Raji (cell line): ENCODE results near the gene RAB6A.

Experiments
- POLR2A ChIP-seq: IDR thresholded peaks from 2 replicates; pipeline ENCODE4 v1.6.1; 2011; ENCODE audit warnings: low read depth, low read length, control low read depth; ENCODE audit not compliant: insufficient read depth

Gene RAB6A

DNA sequence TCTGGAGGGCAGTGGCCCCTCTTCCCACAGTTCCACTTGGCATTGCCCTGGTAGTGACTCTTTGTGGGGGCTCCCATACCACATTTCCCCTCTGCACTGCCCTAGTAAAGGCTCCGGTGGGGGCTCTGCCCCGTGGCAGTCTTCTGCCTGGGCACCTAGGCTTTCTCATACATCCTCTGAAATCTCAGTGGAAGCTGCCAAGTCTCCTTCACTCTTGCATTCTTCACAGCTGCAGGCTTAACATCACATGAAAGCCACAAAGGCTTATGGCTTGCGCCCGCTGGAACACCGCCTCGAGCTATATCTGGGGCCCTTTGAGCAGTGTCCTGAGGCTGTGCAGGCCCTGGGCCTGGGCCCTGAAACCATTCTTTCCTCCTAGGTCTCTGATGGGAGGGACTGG is 89.2 kb downstream of the RAB6A start:
- no peak for TF ChIP-seq POLR2A

DNA sequence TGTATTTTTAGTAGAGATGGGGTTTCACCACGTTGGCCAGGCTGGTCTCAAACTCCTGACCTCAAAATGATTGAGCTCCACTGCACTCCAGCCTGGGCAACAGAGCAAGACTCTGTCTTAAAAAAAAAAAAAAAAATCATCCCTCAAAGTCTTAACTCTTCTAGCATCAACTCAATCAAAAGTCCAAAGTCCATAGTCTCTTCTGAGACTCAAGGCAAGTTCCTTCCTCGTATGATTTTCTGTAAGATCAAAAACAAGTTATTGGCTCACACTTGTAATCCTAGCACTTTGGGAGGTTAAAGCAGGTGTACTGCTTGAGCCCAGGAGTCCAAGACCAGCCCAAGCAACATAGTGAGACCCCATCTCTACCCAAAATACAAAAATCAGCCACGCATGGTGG is 90.1 kb downstream of the RAB6A start:
- TF ChIP-seq POLR2A, result no peak

DNA sequence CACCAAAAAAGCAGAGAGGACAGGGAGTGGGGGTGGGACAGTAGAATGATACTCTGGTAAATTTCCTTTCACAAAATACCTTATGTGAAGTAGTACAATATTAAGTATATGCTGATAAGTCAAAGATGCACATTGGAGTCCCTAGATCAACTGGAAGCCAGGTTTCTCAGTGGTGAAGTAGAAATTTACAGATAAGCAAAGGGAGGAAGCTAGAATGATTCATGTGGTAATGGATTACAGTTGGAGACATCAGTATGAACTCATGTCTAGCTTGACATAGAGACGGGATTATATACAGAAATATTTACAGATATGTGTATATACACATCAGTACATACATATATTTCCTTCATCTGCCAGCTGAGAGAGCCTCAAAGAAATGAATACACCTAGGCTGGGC is 93.0 kb downstream of the RAB6A start:
- TF ChIP-seq POLR2A, result no peak

DNA sequence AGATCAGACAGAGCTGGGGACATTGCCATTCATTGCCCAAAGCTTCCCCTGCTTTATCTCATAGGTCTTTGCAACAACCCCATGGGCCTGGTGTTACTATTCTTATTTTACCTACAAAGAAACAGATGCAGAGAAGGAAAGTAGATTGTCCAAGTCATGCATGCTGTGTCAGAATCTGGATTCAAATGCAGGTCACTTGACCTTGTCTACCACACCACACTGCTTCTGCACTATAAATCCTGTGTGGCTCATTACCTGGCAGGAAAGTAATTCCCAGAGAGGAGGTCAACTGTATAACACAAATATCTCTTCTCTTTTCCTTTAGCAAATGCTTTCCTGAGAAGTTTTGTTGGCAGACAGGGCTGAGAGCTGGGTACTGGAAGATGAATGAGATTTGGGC is 96.0 kb downstream of the RAB6A start:
- no peak for TF ChIP-seq POLR2A

DNA sequence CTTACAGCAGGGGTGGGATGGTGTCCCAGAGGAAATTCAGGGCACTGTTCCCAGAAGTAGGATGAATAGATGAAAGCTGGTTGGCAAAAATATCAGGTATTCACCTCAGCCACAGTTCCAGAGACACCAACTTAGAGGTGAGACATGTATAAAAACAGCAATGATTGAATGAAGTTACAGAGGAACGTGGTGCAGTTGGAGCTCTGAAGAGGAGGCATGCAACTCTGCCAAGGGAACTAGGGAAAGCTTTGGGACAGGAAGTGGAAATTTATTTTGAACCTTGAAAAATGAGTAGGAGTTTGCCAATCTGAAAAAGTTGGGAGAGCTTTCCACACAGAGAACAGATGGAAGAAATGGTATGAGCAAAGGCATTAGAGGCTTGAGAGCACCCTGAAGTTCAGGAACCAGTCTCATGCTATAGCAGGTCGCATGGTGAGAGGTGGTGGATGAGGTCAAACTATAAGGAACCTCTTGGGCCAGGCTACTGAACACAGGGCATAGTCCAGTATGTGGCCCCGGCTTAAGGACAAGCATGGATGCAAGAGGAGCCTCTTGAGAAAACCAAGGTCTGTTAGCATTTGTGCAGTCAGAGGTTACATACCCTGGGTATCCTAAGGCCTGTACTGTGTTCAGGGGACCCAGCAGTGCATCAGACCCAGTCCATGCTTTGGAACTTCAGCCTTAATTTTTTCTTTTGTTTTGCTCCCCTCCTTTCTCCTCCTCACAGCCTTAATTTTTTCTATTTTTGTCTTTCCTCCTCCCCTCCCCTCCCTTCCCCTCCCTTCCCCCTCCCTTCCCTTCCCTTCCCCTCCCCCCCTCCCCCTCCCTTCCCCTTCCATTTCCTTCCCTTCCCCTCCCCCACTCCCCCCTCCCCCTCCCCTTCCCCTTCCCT is 97.0 kb downstream of the RAB6A start:
- TF ChIP-seq POLR2A, result no peak

DNA sequence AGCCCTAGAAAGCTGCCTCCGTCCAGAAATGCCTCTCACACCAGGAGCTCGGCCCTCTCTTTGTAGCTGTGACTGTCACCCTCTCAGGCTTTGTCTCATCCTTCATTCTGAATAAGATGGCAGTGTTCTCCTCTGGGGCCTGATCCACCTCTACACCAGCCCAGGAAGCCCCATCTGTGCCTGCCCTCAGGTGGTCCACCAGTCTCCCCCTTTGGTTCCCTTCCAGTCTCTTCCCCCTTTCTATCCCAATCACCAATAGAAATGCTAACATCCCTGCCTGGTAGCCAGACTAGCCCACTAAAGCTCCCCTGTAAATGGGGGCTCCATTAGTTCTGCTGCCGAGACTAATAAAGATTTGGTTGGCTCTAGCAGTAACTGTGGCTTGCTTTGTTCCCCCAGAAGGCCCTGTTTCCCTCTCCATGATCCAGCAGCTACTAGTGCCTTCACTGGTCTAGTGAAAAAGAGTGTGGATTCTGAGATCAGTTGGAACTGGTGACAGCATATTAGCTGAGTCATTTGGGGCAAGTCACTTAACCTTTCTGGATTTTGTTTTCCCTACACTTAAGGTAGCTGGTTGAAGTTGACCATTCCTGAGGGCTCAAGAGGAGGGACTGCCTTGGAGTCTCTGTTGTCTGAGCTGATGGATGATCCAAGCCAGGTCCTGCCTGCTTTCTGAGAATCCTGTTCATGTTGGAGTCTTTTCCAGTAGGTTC is 98.3 kb downstream of the RAB6A start:
- no peak for TF ChIP-seq POLR2A

DNA sequence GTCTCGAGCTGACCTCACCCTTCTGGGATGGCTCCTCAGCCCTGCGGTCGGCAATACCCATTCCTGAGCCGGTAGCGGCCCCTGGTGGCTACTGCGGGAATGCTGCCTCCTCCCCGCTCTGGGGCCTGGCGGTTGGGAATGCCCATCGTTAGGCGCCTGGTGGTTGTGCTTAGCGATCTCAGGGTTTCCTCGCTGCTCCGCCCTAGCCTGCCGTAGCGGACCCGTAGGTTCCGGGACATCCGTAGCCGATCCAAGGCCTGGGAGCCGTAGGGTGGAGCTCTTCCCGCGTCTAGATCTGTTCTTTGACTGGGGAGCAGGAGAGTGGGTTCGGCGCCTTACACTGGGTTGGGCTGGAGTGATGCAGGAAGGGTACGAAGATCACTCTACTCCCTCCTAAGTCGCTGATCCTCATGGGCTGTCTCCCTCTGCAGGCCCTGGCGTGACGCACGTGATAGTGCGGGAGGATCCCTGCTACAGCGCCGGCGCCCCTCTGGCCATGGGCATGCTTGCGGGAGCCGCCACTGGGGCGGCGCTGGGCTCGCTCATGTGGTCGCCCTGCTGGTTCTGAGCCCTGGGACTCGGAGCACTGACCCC is 99.7 kb downstream of the RAB6A start:
- no peak for TF ChIP-seq POLR2A

DNA sequence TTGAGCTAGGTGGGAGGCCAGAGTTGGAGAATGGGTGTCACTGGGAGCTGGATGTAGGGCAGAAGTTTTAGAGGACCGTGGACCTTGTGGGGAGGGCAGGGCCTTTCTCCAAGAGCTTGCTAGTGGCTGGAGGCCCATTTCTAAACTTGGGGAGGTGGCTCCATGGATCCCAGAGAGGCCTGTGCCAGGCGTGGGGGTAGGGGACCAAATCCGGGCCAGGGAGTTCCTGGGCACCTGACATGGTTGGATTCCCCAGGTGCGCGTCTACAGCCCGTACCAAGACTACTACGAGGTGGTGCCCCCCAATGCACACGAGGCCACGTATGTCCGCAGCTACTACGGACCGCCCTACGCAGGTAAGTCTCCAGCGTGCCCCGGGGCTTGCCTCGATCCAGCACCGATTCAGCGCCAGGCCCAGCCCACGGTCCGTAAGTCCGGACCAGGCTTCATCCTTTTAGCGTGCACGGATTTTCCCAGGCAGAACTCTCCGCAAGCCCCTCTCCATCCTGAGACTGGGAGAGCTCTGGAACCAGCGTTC is 100.3 kb downstream of the RAB6A start:
- no peak for TF ChIP-seq POLR2A

DNA sequence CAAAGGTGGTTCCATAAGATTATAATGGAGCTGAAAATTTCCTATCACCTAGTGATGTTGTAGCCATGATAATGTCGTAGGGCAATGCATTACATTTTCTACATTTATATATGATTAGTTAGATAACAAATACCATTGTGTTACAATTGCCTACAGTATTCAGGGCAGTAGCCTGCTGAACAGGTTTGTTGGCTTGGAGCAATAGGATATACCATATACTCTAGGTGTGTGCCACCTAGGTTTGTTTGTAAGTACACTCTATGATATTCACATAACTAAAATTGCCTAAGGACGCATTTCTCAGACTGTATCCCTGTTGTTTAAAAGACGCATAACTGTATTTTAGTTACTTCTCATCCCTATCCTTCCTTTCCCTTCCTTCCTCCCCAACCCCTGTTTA is 100.9 kb downstream of the RAB6A start:
- no peak for TF ChIP-seq POLR2A

DNA sequence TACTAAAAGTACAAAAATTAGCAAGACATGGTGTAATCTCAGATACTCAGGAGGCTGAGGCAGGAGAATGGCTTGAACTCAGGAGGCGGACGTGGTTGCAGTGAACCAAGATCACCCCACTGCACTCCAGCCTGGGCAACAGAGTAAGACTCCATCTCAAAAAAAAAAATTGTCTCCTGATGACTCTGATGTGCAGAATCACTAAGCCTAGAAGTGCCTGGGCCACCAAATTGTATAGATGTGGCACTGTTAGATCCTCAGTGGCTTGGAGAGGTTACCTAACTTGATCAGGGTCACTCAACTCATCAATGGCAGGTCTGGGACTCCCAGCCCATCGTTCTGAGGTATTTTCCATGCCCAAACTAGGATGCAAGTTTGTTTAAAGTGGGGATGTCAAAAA is 103.9 kb downstream of the RAB6A start:
- no peak for TF ChIP-seq POLR2A

DNA sequence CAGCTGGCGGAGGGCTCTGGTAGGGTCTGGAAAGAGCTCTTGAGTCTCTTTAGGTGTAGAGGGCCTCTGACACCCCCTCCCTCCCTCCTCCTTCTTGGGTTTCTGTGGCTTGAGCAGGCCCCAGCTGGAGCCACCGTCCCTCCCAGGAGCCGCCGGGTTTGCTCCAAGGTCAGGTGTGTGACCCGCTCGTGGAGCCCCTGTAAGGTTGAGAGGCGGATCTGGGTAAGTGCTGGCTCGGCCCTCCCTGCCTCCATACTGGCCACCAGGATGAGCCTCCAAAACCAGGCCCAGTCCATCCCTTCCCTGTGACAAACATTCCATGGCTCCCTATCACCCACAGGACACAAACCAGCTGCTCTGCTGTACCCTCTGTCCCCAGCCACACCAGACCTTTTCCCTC is 105.2 kb downstream of the RAB6A start:
- TF ChIP-seq POLR2A, result no peak

DNA sequence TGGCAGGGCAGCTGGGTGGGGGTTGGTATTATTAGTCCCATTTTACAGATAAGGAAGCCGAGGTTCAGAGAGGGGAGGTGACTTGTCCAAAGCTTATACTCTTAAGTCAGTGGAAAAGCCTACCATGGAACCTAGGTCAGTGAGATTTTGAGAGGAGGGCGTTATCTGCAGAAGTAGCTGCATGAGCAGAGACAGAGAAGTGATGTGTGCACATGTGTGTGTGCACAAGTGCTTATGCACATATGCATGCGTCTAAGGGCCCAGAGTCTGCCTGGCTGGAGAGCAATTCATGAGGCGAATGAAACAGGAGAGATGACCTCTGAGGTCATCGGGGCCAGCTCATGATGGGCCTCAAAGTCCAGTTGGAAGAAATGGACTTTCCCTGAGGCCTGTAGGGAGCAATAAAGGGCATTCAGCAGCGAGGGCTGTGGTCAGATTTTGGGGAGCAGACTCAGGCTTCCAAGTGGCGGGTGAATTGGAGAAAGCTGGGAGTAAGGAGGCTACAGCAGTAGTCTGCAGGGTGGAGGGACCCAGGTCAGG is 106.3 kb downstream of the RAB6A start:
- TF ChIP-seq POLR2A, result no peak

DNA sequence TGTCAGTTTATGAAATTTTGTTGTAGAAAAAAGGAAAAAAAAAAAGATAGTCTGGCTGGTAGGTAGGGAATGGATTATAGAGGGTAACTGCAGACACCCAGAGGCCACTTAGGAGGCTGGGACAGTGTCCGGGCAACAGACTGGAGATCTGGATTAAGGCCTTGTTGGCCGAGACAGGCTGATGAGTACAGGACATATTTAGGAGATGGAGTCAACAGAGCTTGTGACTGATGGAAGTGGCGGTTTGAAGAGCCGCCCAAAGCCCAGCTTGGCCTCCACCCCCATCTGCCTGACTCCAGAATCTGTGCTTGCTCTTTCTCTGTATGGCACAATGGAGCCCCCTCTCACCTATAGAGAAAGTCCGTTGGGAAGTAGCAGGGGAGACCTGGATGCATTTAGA is 106.9 kb downstream of the RAB6A start:
- no peak for TF ChIP-seq POLR2A

DNA sequence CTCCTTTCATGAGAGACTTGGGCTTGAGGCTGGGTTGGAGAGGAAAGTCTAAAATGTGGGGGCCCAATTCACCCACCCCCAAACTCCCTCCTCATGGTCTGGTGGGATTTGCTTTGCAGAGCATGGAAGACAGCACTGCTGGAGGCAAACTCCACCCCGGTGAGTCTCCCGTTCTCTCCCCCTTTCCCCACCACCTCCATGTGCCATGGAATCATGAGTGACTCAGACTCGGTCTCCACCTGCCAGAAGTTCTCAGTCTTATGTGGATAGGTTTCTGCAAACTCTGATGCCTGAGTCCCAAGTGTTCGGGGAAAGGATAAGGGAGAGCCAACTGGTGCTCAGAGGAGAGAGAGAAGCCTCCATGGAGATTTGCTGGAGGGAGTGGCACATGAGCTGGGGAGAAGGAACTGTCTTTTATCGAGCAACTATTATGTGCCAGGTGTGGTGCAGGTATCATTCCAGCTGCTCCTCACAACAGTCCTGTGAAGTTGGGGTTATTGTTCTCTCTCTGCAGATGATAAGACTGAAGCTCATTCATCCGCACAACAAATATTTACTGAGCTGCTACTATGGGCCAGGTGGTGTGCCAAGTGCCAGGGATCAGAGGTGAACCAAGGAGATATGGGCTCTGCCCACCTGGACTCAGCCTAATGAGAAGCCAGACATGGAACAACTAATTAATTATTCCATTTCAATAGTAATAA is 107.9 kb downstream of the RAB6A start:
- TF ChIP-seq POLR2A, result no peak
